ENCODE results near the gene KRTAP1-1.
"Not testable (repeated sequence)": the region's sequence is repeated elsewhere in the genome, so short reads cannot be mapped to it uniquely, and the experiment has no call there.

KRTAP1-1 gene

DNA sequence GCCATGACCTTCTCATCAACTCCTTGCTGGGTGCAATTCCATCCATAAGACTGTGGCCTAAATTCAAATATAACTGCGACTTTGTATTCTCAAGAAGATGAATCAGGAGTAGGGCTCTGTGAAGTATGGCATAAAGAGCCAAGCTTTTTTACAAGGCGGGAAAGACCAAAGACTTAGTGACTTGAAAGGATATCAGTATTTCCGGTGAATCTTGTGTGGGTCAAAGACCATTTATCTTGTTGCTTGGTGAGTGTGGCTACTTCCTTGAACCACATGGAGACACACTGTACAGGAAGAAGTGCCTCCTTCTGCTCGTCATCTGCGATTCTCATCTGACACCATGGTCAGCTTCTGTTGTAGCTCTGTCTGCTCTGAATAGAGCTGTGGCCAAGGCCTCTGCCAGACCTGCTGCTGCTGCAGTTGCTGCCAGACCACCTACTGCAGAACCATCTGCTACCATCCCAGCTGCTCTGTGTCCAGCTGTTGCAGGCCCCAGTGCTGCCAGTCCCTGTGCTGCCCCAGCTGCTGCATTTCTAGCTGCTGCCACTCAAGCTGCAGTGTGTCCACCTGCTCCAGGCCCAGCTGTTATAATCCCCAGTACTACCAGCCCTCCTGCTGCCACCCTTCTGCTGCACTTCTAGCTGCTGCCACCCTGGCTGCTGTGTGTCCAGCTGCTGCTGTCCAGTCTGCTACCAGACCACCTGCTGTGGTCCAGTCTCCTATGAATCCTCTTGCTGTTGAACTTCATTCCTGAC, 30.5 kb upstream of the KRTAP1-1 start:
- no peak for DNase-seq (ENCODE audit: low read depth, low spot score)
- no peak overlapping the region for H3K4me3 ChIP-seq (ENCODE audit: low read depth, low read length)
- CTCF ChIA-PET, result interaction anchor here (2.0 kb wide), 1 partner anchor 477 kb away, joined by 10 read pairs; no protein-coding TSS in a partner anchor
- POLR2A ChIA-PET, result no interaction called here
- TF ChIP-seq, protein P1, sequence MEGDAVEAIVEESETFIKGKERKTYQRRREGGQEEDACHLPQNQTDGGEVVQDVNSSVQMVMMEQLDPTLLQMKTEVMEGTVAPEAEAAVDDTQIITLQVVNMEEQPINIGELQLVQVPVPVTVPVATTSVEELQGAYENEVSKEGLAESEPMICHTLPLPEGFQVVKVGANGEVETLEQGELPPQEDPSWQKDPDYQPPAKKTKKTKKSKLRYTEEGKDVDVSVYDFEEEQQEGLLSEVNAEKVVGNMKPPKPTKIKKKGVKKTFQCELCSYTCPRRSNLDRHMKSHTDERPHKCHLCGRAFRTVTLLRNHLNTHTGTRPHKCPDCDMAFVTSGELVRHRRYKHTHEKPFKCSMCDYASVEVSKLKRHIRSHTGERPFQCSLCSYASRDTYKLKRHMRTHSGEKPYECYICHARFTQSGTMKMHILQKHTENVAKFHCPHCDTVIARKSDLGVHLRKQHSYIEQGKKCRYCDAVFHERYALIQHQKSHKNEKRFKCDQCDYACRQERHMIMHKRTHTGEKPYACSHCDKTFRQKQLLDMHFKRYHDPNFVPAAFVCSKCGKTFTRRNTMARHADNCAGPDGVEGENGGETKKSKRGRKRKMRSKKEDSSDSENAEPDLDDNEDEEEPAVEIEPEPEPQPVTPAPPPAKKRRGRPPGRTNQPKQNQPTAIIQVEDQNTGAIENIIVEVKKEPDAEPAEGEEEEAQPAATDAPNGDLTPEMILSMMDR (IDR thresholded peaks at IDR 0.05; ENCODE audit: insufficient read depth, low read length, missing control alignments), result no peak

DNA sequence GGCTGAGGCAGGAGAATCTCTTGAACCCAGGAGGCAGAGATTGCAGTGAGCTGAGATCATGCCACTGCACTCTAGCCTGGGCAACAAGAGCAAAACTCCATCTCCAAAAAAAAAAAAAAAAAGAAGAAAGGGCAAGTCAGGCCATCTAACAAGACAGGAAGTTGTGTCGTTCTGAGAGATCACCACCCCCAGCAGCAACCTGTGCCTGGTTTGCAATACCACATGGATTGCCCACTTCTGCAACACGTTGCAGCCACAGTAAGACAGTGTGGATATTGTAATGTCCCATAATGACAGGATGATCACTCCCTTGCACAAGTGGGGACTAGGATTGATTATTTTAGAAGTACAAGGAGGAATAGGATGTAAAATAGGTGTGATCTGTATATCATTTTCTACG, 27.8 kb upstream of the KRTAP1-1 start:
- H3K4me3 ChIP-seq (ENCODE audit: low read depth, low read length), result no peak overlapping the region
- TF ChIP-seq, protein P1 (IDR thresholded peaks at IDR 0.05; ENCODE audit: insufficient read depth, low read length, missing control alignments), result no peak
- CTCF ChIA-PET, result no interaction called here
- POLR2A ChIA-PET, result no interaction called here
- DNase-seq (ENCODE audit: low read depth, low spot score), result no peak

DNA sequence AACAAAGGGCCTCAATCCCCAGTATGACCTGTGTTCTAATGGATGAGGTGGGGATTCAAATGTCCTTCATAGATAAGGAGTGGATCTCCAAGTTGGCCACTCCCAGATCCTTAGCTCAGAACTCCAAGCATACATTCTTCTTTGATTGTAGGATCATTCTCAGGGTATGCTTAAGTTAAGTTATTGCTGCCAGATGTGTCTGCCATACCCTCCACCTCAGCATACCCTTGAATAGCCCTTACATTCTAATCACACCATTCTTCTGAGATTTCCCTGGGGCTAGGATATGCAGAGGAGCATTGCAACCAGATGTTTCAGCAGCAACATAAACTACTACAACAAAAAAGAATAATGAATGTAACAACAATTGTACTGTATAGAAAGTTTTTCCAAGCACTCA, 26.0 kb upstream of the KRTAP1-1 start:
- no peak overlapping the region for H3K4me3 ChIP-seq (ENCODE audit: low read depth, low read length)
- DNase-seq (ENCODE audit: low read depth, low spot score), result no peak
- ChIA-PET CTCF (interaction anchor here (1.0 kb wide), 1 partner anchor 158 kb away, joined by 3 read pairs; no protein-coding TSS in a partner anchor), POLR2A (interaction anchor here (1.2 kb wide), 1 partner anchor 157 kb away, joined by 7 read pairs; no protein-coding TSS in a partner anchor)
- TF ChIP-seq, protein P1 (IDR thresholded peaks at IDR 0.05; ENCODE audit: insufficient read depth, low read length, missing control alignments), result no peak

DNA sequence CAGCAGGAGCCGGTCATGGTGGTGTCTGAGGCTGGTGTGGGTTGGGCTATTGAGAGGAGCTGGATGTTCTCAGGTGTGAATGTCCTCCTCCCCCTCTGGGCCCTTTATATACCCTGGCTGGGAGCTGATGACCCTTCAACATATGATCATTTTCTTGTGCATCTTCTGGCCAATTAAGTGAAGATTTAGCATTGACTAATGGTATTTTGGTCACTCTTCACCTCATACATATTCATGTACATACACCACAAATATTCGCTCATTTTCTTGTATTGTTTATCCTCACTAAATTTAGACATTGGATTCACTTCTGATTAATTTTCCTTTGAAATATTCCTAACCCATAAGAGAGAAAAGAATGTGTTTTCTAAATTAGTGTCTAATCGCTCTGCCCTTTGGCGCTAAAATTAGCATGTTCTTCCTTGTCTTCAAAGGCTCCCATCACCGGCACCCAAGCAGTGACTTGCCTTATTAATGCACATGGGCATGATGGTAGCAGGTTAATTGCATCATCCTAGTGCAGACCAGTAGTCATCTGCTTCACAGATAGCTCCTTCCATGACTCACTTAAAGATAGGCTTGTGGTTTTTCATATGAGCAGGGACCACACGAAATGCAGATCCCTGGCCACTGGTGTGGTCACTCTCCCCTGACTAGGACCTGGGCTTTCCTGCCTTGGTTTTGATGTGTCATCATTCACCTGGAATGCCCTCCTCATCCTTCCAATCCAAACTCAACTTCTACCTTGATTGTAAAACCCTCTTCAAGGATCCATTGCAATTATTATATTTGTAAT, 24.8 kb upstream of the KRTAP1-1 start, which contains the start of gene KRTAP2-4:
TSS of gene KRTAP2-4 (minus strand) at position 51 of the 796 bp plus-strand sequence. CDS start at position 17, 34 bp downstream.
- DNase-seq (ENCODE audit: low read depth, low spot score), result peak; percentile 86

DNA sequence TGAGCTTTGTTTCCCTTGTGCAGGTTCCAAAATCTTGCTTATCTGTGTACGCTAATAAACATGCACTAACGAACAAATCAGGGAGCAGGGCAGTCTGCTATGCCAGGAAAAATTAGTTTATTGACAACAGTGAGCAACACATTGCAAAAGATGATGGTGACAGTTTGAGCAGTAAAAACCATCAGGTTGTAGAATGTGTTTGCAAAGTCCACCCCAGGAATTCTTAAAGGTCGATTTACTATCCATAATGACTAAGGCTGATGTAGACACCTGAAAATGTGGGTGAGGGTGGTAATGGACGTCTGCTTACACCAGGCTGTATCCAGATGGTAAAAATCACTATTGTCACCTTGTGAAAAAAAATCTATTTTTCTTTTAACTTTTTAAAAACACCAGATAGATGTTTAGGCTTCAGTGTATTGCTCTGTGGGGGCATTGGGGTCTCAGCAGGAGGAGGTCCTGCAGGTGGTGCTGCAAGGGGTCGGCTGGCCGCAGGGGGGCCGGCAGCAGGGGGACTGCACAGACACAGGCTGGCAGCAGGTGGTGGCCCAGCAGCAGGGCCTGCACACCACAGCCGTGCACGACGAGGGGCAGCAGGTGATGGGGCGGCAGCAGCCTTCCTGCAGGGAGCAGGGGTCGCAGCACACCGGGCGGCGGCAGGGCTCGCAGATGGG, 23.9 kb upstream of the KRTAP1-1 start:
- H3K4me3 ChIP-seq (ENCODE audit: low read depth, low read length); DNase-seq (ENCODE audit: low read depth, low spot score): not testable (repeated sequence)
- POLR2A ChIA-PET, result interaction anchor here (1.4 kb wide), 1 partner anchor 108 kb away, joined by 4 read pairs; no protein-coding TSS in a partner anchor
- CTCF ChIA-PET, result interaction anchor here (1.4 kb wide), 2 partner anchors 258 to 484 kb away, joined by 3 read pairs; no protein-coding TSS in a partner anchor

More for the DNA sequence above, 24.8 kb upstream of the KRTAP1-1 start, which contains the start of gene KRTAP2-4:
- H3K4me3 ChIP-seq (ENCODE audit: low read depth, low read length), result no peak within 1 kb of the TSS
- TF ChIP-seq, protein P1 (IDR thresholded peaks at IDR 0.05; ENCODE audit: insufficient read depth, low read length, missing control alignments), result no peak
- ChIA-PET CTCF (interaction anchor here (1.3 to 1.4 kb wide), 2 partner anchors 256 to 483 kb away, joined by 3 to 5 read pairs; no protein-coding TSS in a partner anchor), POLR2A (interaction anchor here (1.0 to 1.4 kb wide), 4 partner anchors 9 to 482 kb away, joined by 3 to 7 read pairs (median 4); no protein-coding TSS in a partner anchor)

DNA sequence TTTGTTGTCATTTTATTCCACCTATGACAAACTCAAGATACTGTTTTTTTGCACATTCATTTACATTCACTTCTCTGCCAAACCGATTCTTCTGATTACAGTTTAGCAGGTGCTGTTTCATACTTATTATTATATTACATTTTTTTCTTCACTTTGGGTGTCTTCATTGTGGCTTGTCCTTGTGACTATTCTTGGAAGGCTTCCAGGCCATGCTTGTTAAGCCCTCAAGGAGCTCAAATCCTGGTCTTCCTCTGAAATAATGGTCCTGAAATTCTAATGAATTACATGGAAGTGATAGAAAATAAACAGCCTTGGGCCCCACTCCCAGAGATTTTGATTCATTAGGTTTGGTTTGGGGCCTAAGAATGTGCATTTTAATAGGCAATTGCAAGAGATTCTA, 23.1 kb upstream of the KRTAP1-1 start:
- ChIA-PET POLR2A (no interaction called here), CTCF (interaction anchor here (1.4 to 1.5 kb wide), 2 partner anchors 258 to 485 kb away, joined by 3 to 5 read pairs; no protein-coding TSS in a partner anchor)
- no peak for DNase-seq (ENCODE audit: low read depth, low spot score)
- no peak overlapping the region for H3K4me3 ChIP-seq (ENCODE audit: low read depth, low read length)
- TF ChIP-seq, protein P1 (IDR thresholded peaks at IDR 0.05; ENCODE audit: insufficient read depth, low read length, missing control alignments), result no peak

All from AG04449 (cell line).